ENCODE measurements around the gene HDAC4. TPM values are rescaled to one million over a fixed set of nuclear protein-coding genes. Genes with fewer than 3 reads are reported as not detected.

HDAC4 gene
- total and polyA plus RNA-seq, 9 of the 15 experiments (the other 6 are each of a cell fraction or from before 2014, with no cell fraction given) = 0.11 to 20.2 (median 4.0) TPM

GRCh38 chr2:239407112-239407511 is 6.3 kb upstream of the HDAC4 start:
- no peaks in the 10 kb centered on the region for H3K36me3 ChIP-seq (ENCODE audit: control insufficient read depth, insufficient read depth, low read length)
- ATAC-seq (no peak), FAIRE-seq (no peak), DNase-seq (ENCODE audit: extremely low read depth in 1 of 4, low spot score in 3 of 4) (no peak)
- no peaks in the 10 kb centered on the region for H4K20me1 ChIP-seq (replicated peaks; ENCODE audit: control insufficient read depth, insufficient read depth, low read length)
- intact Hi-C loops (cut with micrococcal nuclease) = no loop called here
- no peak overlapping the region for H2AFZ ChIP-seq (ENCODE audit: low read depth, low read length)
- in situ Hi-C loops (cut with MboI) = no loop called here
- H3K4me2 ChIP-seq (ENCODE audit: insufficient read depth, low read length) = no peak overlapping the region
- H3K27me3 ChIP-seq (ENCODE audit: control insufficient read depth in 2 of 2, insufficient read depth in 2 of 2, low read length in 2 of 2) = peaks cover 0 to 42% of the 10 kb centered on the region in 2 experiments; a peak in 4 of 5 replicates
- peaks cover under 1 to 3% of the 10 kb centered on the region in 2 experiments; a peak in 4 of 5 replicates for H3K4me1 ChIP-seq (replicated peaks in 1 of 2; ENCODE audit: control insufficient read depth in 2 of 2, insufficient read depth in 2 of 2, low read length in 2 of 2)
- H3K9ac ChIP-seq (ENCODE audit: insufficient read depth in 1 of 2, low read depth in 2 of 2, low read length in 2 of 2) = no peak overlapping the region
- H3K9me1 ChIP-seq (ENCODE audit: control insufficient read depth, insufficient read depth, low read length) = no peaks in the 10 kb centered on the region
- no TSS peak for BruUV-seq (replicated peaks)
- ChIA-PET CTCF (ENCODE audit: low intra/inter-chr PET ratio) (no interaction called here), POLR2A (interaction anchor here (0.6 to 0.8 kb wide), 2 partner anchors 16 to 165 kb away, joined by 4 to 5 read pairs; no protein-coding TSS in a partner anchor)
- WGBS (ENCODE audit: insufficient coverage, low coverage, missing lambda C conversion rate) = 10% methylated on average over 13 of the region's 13 CpGs
- no peaks in the 10 kb centered on the region; the same call in 2 of the 3 replicates for H3K79me2 ChIP-seq (ENCODE audit: control insufficient read depth, insufficient read depth, low read length)
- no peak overlapping the region for H3K27ac ChIP-seq (ENCODE audit: extremely low read depth, low read depth, low read length)
- no peak overlapping the region for H3K4me3 ChIP-seq
- no peaks in the 10 kb centered on the region for H3K9me3 ChIP-seq (replicated peaks; ENCODE audit: control insufficient read depth, insufficient read depth, low read depth, low read length)
- no peak for TF ChIP-seq ZNF253 (CRISPR knock-in tag; conservative IDR thresholded peaks at IDR 0.05)
- no peak for TF ChIP-seq SRSF7 (optimal IDR thresholded peaks at IDR 0.05; ENCODE audit: low read depth, low read length)
- TF ChIP-seq CHAMP1 (IDR thresholded peaks at IDR 0.05) = no peak
- no peak for TF ChIP-seq EHMT2 (IDR thresholded peaks at IDR 0.05)
- TF ChIP-seq CAMTA2 (CRISPR knock-in tag; conservative IDR thresholded peaks at IDR 0.05) = no peak
- no peak for TF ChIP-seq SIX5 (IDR thresholded peaks at IDR 0.05; ENCODE audit: borderline replicate concordance in 1 of 2, insufficient read depth in 1 of 2, low read depth in 1 of 2, low read length in 2 of 2)
- no peak for TF ChIP-seq SRF (CRISPR knock-in tag; IDR thresholded peaks at IDR 0.05)
- TF ChIP-seq ZNF76 (CRISPR knock-in tag; IDR thresholded peaks at IDR 0.05; ENCODE audit: borderline replicate concordance) = no peak
- TF ChIP-seq RREB1 (CRISPR knock-in tag; IDR thresholded peaks at IDR 0.05) = no peak
- no peak for TF ChIP-seq BMI1 (IDR thresholded peaks at IDR 0.05; ENCODE audit: low read length)
- TF ChIP-seq SP1 (CRISPR knock-in tag; IDR thresholded peaks at IDR 0.05) = no peak
- TF ChIP-seq ZNF511 (CRISPR knock-in tag; IDR thresholded peaks at IDR 0.05) = no peak
- no peak for TF ChIP-seq KLF1 (tag; IDR thresholded peaks at IDR 0.05)
- TF ChIP-seq EP400 (IDR thresholded peaks at IDR 0.05) = no peak
- TF ChIP-seq ILF3 (IDR thresholded peaks at IDR 0.05; ENCODE audit: borderline replicate concordance) = no peak
